GM12878 (cell line): ENCODE data around the gene NOP53. TPM values are rescaled to one million over a fixed set of nuclear protein-coding genes. Genes with fewer than 3 reads are reported as not detected.
A peak's percentile ranks its signal among the peaks of the same experiment; 100 is the strongest.

Source experiments
- ATAC-seq: fragments of 200-7000 bp; cut with Tn5 transposase; 3 replicates; pipeline ENCODE4 v1.9.1; 2020; ENCODE audit warnings: mild to moderate bottlenecking, moderate library complexity
- Bru-seq: library from RNA; stranded (reverse); fragments of 400-500 nt; gene quantifications from one replicate; lab custom pipeline; 2021; lab: Mats Ljungman, UMichigan
- BruChase-seq, 2 experiments: library from RNA; stranded (reverse); fragments of 400-500 nt; gene quantifications; one replicate each; lab custom pipeline; 2021; lab: Mats Ljungman, UMichigan
- BruUV-seq: library from RNA; stranded (reverse); fragments of 400-500 nt; replicated peaks from 2 replicates; lab custom pipeline; 2021; lab: Mats Ljungman, UMichigan
- CTCF ChIA-PET: fragments of 300-600 bp; sonication (Branson Sonifier 250); formaldehyde crosslinking; extraction: SDS; loops from one replicate; lab custom pipeline; 2021; ENCODE audit warnings: inconsistent platforms; lab: Yijun Ruan, JAX
- POLR2A ChIA-PET: fragments of 350-600 bp; formaldehyde crosslinking; extraction: SDS; loops from one replicate; lab custom pipeline; 2021; ENCODE audit warnings: inconsistent platforms; lab: Charles Lee
- RAD21 ChIA-PET: fragments of 300-600 bp; sonication (Branson Sonifier 250); formaldehyde crosslinking; loops from one replicate; lab custom pipeline; 2023; ENCODE audit warnings: antibody characterized with exemption; ENCODE audit not compliant: unreplicated experiment; lab: Charles Lee
- SMC1A ChIA-PET: fragments of 300-600 bp; sonication (Branson Sonifier 250); formaldehyde crosslinking; loops from one replicate; lab custom pipeline; 2023; ENCODE audit not compliant: unreplicated experiment, uncharacterized antibody; lab: Charles Lee
- DNase-seq: peaks from one replicate; pipeline ENCODE4 v3.0.0-alpha.2; 2011; ENCODE audit warnings: low read depth, low spot score
- FAIRE-seq: peaks from 3 replicates; lab custom pipeline; 2011; peaks lifted over from hg19 to GRCh38; lab: Jason Lieb, UNC
- H2AFZ ChIP-seq: 2 replicates; pipeline ENCODE4 v1.6.0; 2011; ENCODE audit warnings: low read depth, low read length, control low read depth; ENCODE audit not compliant: control insufficient read depth
- H3K27ac ChIP-seq: 2 replicates; pipeline ENCODE4 v1.5.1; 2011; ENCODE audit warnings: control low read depth; ENCODE audit not compliant: control insufficient read depth, insufficient read depth
- H3K27me3 ChIP-seq, 2 experiments: replicated peaks in 1 of 2; 2 replicates each; pipeline versions ENCODE4 v1.6.0 to v1.6.1; 2011; ENCODE audit warnings: low read length in 1 of 2; ENCODE audit not compliant: control insufficient read depth in 2 of 2, insufficient read depth in 2 of 2
- H3K36me3 ChIP-seq, 2 experiments: 2 replicates each; pipeline ENCODE4 v1.5.1; 2011; ENCODE audit warnings: low read length in 1 of 2; ENCODE audit not compliant: control insufficient read depth in 2 of 2, insufficient read depth in 2 of 2
- H3K4me1 ChIP-seq: 2 replicates; pipeline ENCODE4 v1.6.1; 2011; ENCODE audit warnings: mild to moderate bottlenecking, low read length, moderate library complexity, mixed read lengths; ENCODE audit not compliant: control insufficient read depth, insufficient read depth
- H3K4me2 ChIP-seq: 2 replicates; pipeline ENCODE4 v1.6.0; 2011; ENCODE audit warnings: control low read depth; ENCODE audit not compliant: control insufficient read depth, insufficient read depth
- H3K4me3 ChIP-seq: fragments of 200-600 bp; sonication (generic); 2 replicates; pipeline ENCODE4 v1.5.1; 2016
- H3K79me2 ChIP-seq: 2 replicates; pipeline ENCODE4 v1.6.0; 2011; ENCODE audit warnings: low read length; ENCODE audit not compliant: control insufficient read depth, insufficient read depth
- H3K9ac ChIP-seq: 2 replicates; pipeline ENCODE4 v1.8.0; 2011; ENCODE audit warnings: low read length, control low read depth, mixed read lengths; ENCODE audit not compliant: control insufficient read depth, insufficient read depth
- H3K9me3 ChIP-seq: replicated peaks from 3 replicates; pipeline ENCODE4 v1.5.1; 2011; ENCODE audit warnings: mild to moderate bottlenecking, low read length; ENCODE audit not compliant: control insufficient read depth, insufficient read depth
- H4K20me1 ChIP-seq: 2 replicates; pipeline ENCODE4 v1.6.0; 2011; ENCODE audit not compliant: control insufficient read depth, insufficient read depth
- ATF7 ChIP-seq: fragments of 450-650 bp; IDR thresholded peaks from 2 replicates; pipeline ENCODE4 v1.6.1; 2016; ENCODE audit warnings: low read depth, mild to moderate bottlenecking
- CBX5 ChIP-seq: sonication (generic); IDR thresholded peaks from 2 replicates; pipeline ENCODE4 v1.6.1; 2016; ENCODE audit warnings: low read depth, moderate library complexity, mild to moderate bottlenecking, inconsistent platforms
- CHD2 ChIP-seq: IDR thresholded peaks from 2 replicates; pipeline ENCODE4 v1.6.1; 2011; ENCODE audit warnings: low read depth, low read length, improper control_type of control experiment, borderline replicate concordance
- IKZF1 ChIP-seq: fragments of 450-650 bp; conservative IDR thresholded peaks from 2 replicates; pipeline ENCODE4 v1.6.1; 2017; ENCODE audit warnings: antibody characterized with exemption, mild to moderate bottlenecking
- IKZF2 ChIP-seq, 2 experiments: fragments of 450-650 bp; IDR thresholded peaks; 2 replicates each; pipeline ENCODE4 v1.6.1; 2017; ENCODE audit warnings: mild to moderate bottlenecking in 2 of 2, moderate library complexity in 2 of 2
- POLR2AphosphoS2 ChIP-seq: IDR thresholded peaks from 2 replicates; pipeline ENCODE4 v1.6.1; 2011; ENCODE audit warnings: low read depth, mild to moderate bottlenecking, low read length, improper control_type of control experiment, moderate library complexity
- SMC3 ChIP-seq: IDR thresholded peaks from 2 replicates; pipeline ENCODE4 v1.6.1; 2011; ENCODE audit warnings: low read length, improper control_type of control experiment, borderline replicate concordance
- WGBS: methylation state at CpG from one replicate; pipeline ENCODE4 v1.1.6; 2016; ENCODE audit warnings: low lambda C conversion rate; ENCODE audit not compliant: insufficient replicate concordance, insufficient coverage; ENCODE audit errors: missing lambda C conversion rate; 5-methylcytosine and 5-hydroxymethylcytosine counted together
- in situ Hi-C: fragments of 300-500 bp; cut with MboI; formaldehyde crosslinking; loops from 9 replicates; pipeline ENCODE4 v1.14.3; 2018; ENCODE audit warnings: mixed read lengths
- intact Hi-C: fragments of 100-400 bp; cut with micrococcal nuclease; formaldehyde crosslinking; loops from one replicate; pipeline ENCODE4 v1.14.2; 2022; ENCODE audit not compliant: unreplicated experiment
- long read RNA-seq, 2 experiments: library from polyadenylated mRNA; unstranded; transcript quantifications; one replicate each; pipeline ENCODE4 v2.0.0, GENCODE V29; 2019 to 2020
- polyA minus RNA-seq, 3 experiments: library from RNA; depleted of rRNA, polyadenylated mRNA; stranded (reverse); fragments of >200 nt; gene quantifications; 2 replicates each; pipeline ENCODE4 v1.2.3, GENCODE V29; 2011
- polyA plus RNA-seq, 11 experiments: library from polyadenylated mRNA; depleted of rRNA in 4 of 11; unstranded in 6 of 11; stranded (reverse) in 5 of 11; fragments of >200 nt; fragmentation: Nextera tagmentation in 4 of 11; fragmentation: Illumina TruSeq in 1 of 11; extraction: Ambion mirVana in 4 of 11; extraction: Trizol in 1 of 11; gene quantifications; 1 replicate in 1 of 11; 2 replicates in 10 of 11; pipeline versions ENCODE4 v1.2.1 to v1.2.3, GENCODE V29; 2011 to 2016; ENCODE audit warnings: inconsistent platforms in 2 of 11, missing spikeins in 2 of 11, low read depth in 1 of 11
- total RNA-seq, 4 experiments: library from RNA; depleted of rRNA in 3 of 4; stranded (reverse); fragments of >200 nt in 3 of 4; fragmentation: Illumina TruSeq in 1 of 4; extraction: Trizol in 1 of 4; gene quantifications; 2 replicates each; pipeline versions ENCODE4 v1.2.1 to v1.2.3, GENCODE V29; 2013 to 2021
- TF ChIP-seq, protein P1 (sequence below): fragments of 450-650 bp; IDR thresholded peaks from 2 replicates; pipeline ENCODE4 v1.6.1; 2016; ENCODE audit warnings: mild to moderate bottlenecking
- TF ChIP-seq, protein P2 (sequence below): IDR thresholded peaks from 2 replicates; pipeline ENCODE4 v1.6.1; 2012; ENCODE audit warnings: low read length, inconsistent platforms
- TF ChIP-seq, protein P3 (sequence below): fragments of 450-650 bp; IDR thresholded peaks from 2 replicates; pipeline ENCODE4 v1.6.1; 2014; ENCODE audit warnings: mild to moderate bottlenecking

The NOP53 gene
- 36.5 and 43.0 TPM in 2 replicates for total RNA-seq (2013; cell fraction: nucleolus; rRNA removed)
- total RNA-seq (2014; rRNA removed) (254 and 317 TPM in 2 replicates), total RNA-seq (2014; rRNA removed; fragmentation: Illumina TruSeq; extraction: Trizol) (180 and 186 TPM in 2 replicates), total RNA-seq (2021) (336 and 356 TPM in 2 replicates), polyA plus RNA-seq (2011; rRNA removed) (198 and 222 TPM in 2 replicates), polyA plus RNA-seq (2014; fragmentation: Illumina TruSeq; extraction: Trizol) (69.0 and 148 TPM in 2 replicates), polyA plus RNA-seq (2014; fragmentation: Nextera tagmentation; extraction: Ambion mirVana) (10 to 100 TPM in 1 of 2 experiments, 1 to 10 TPM in 1; 6.0 to 32.3 TPM), polyA plus RNA-seq (2014; rRNA removed) (386 and 428 TPM in 2 replicates), polyA plus RNA-seq (2016; fragmentation: Nextera tagmentation; extraction: Ambion mirVana) (10 to 100 TPM; 71.4 to 94.2 TPM), polyA minus RNA-seq (2011; rRNA and poly(A)+ RNA removed) (57.8 and 115 TPM in 2 replicates), Bru-seq, nascent RNA (percentile 89 among the genes with signal in this experiment), BruChase-seq, experiment 1, labeled RNA remaining after a 6-hour chase (percentile 94 among the genes with signal in this experiment), BruChase-seq, experiment 2, labeled RNA remaining after a 2-hour chase (percentile 90 among the genes with signal in this experiment)
- 311 TPM for polyA plus RNA-seq (2011; ENCODE audit: low read depth)
- polyA plus RNA-seq (2011; cell fraction: cytosol; rRNA removed): 205 and 251 TPM in 2 replicates
- polyA plus RNA-seq (2011; cell fraction: nucleus; rRNA removed): 117 and 146 TPM in 2 replicates
- 464 and 758 TPM in 2 replicates for polyA plus RNA-seq (2012)
- 79.2 and 82.4 TPM in 2 replicates for polyA minus RNA-seq (2011; cell fraction: cytosol; rRNA and poly(A)+ RNA removed)
- 28.7 and 44.8 TPM in 2 replicates for polyA minus RNA-seq (2011; cell fraction: nucleus; rRNA and poly(A)+ RNA removed)
- long read RNA-seq, experiment 1, transcript NOP53-201 (13 exons, 1,528 nt): major isoform, 157 of 173 reads
- long read RNA-seq, experiment 1, partial matches to known transcripts: 12 of 173 reads
- long read RNA-seq, experiment 1, other reads (novel, unspliced or antisense): 4 of 173 reads
- long read RNA-seq, experiment 2, transcript NOP53-206 (2 exons, 265 nt): major isoform, 13 of 13 reads
- long read RNA-seq, experiment 2, partial matches to known transcripts: 0 of 13 reads
- long read RNA-seq, experiment 2, other reads (novel, unspliced or antisense): 0 of 13 reads

DNA sequence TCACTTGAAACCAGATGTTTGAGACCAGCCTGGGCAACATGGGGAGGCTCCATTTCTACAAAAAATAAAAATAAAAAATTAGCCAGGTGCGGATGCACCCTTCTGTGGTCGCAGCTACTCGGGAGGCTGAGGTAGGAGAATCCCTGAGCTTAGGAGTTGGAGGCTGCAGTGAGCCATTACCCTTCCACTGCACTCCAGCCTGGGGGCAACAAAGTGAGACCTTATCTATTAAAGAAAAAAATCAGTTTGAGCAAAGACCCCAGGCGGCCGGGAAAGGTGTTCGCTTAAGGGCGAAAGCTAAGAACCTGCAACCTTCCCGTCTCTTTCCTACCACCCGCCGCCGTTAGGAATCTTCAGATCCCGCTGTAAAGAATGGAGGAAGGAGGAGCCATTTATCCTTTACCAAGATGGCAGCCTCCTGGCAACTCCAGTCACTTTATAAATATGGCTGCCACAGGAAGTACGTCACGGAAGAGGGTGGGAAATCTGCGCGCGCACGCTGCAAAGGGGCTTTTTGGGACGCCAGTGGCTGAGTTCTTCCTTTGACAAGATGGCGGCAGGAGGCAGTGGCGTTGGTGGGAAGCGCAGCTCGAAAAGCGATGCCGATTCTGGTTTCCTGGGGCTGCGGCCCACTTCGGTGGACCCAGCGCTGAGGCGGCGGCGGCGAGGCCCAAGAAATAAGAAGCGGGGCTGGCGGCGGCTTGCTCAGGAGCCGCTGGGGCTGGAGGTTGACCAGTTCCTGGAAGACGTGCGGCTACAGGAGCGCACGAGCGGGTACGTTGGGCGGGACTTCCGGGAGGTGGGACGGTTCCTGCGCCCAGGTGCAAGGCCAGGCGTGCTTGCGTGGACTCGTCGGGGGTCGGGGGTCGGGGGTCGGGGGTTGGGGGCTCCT, at the start of gene NOP53:
TSS of gene NOP53 (plus strand) at position 537 of the 892 bp plus-strand sequence. CDS start at position 551, 14 bp downstream.
- peak; percentile 93 for DNase-seq
- H3K9ac ChIP-seq: peak within 1 kb of the TSS; percentile 91
- H3K9me3 ChIP-seq: no peaks in the 10 kb centered on the region
- H2AFZ ChIP-seq: peak within 1 kb of the TSS; percentile 55
- BruUV-seq: TSS peak; percentile 94
- ChIA-PET RAD21 (interaction anchor here (1.0 to 1.5 kb wide), 2 partner anchors 33 to 396 kb away, joined by 3 to 4 read pairs; partner anchors contain the start of gene DHX34), SMC1A (interaction anchor here (0.7 to 1.3 kb wide), 2 partner anchors 12 to 309 kb away, joined by 3 read pairs; no protein-coding TSS in a partner anchor), POLR2A (interaction anchor here (1.1 kb wide), 1 partner anchor 310 kb away, joined by 4 read pairs; no protein-coding TSS in a partner anchor), CTCF (interaction anchor here (0.7 to 4.1 kb wide), 7 partner anchors 21 to 308 kb away, joined by 3 to 15 read pairs (median 4); partner anchors contain the start of gene EHD2)
- ATAC-seq: peak; percentile 79
- WGBS: 1% methylated on average over 44 of the region's 53 CpGs
- FAIRE-seq: peak; percentile 92
- H3K36me3 ChIP-seq: peaks cover 3% of the 10 kb centered on the region in 2 experiments; a peak in 3 of 4 replicates
- intact Hi-C loops (no loop called here), in situ Hi-C loops (no loop called here)
- peak within 1 kb of the TSS; percentile 92 for H3K4me3 ChIP-seq
- peaks cover 16% of the 10 kb centered on the region for H3K4me1 ChIP-seq
- peaks cover 28% of the 10 kb centered on the region for H3K79me2 ChIP-seq
- no peaks in the 10 kb centered on the region for H4K20me1 ChIP-seq
- no peaks in the 10 kb centered on the region for H3K27me3 ChIP-seq
- H3K4me2 ChIP-seq: peak within 1 kb of the TSS; percentile 76
- peak within 1 kb of the TSS; percentile 95 for H3K27ac ChIP-seq
- TF ChIP-seq, protein P1, sequence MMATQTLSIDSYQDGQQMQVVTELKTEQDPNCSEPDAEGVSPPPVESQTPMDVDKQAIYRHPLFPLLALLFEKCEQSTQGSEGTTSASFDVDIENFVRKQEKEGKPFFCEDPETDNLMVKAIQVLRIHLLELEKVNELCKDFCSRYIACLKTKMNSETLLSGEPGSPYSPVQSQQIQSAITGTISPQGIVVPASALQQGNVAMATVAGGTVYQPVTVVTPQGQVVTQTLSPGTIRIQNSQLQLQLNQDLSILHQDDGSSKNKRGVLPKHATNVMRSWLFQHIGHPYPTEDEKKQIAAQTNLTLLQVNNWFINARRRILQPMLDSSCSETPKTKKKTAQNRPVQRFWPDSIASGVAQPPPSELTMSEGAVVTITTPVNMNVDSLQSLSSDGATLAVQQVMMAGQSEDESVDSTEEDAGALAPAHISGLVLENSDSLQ: peak; percentile 79
- peak; percentile 70 for TF ChIP-seq CHD2
- TF ChIP-seq, protein P2, sequence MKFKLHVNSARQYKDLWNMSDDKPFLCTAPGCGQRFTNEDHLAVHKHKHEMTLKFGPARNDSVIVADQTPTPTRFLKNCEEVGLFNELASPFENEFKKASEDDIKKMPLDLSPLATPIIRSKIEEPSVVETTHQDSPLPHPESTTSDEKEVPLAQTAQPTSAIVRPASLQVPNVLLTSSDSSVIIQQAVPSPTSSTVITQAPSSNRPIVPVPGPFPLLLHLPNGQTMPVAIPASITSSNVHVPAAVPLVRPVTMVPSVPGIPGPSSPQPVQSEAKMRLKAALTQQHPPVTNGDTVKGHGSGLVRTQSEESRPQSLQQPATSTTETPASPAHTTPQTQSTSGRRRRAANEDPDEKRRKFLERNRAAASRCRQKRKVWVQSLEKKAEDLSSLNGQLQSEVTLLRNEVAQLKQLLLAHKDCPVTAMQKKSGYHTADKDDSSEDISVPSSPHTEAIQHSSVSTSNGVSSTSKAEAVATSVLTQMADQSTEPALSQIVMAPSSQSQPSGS: no peak
- TF ChIP-seq CBX5: no peak
- peak; percentile 35 for TF ChIP-seq ATF7
- no peak for TF ChIP-seq SMC3
- TF ChIP-seq, protein P3, sequence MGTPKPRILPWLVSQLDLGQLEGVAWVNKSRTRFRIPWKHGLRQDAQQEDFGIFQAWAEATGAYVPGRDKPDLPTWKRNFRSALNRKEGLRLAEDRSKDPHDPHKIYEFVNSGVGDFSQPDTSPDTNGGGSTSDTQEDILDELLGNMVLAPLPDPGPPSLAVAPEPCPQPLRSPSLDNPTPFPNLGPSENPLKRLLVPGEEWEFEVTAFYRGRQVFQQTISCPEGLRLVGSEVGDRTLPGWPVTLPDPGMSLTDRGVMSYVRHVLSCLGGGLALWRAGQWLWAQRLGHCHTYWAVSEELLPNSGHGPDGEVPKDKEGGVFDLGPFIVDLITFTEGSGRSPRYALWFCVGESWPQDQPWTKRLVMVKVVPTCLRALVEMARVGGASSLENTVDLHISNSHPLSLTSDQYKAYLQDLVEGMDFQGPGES: no peak
- peak; percentile 89 for TF ChIP-seq POLR2AphosphoS2
- TF ChIP-seq IKZF2 (IDR thresholded peaks at IDR 0.05): peak in 1 of 2 experiments; percentile 49; a peak in 1 of 4 replicates
- peak; percentile 87 for TF ChIP-seq IKZF1
